ENCODE measurements around the gene ATG9A.

The ATG9A gene

DNA sequence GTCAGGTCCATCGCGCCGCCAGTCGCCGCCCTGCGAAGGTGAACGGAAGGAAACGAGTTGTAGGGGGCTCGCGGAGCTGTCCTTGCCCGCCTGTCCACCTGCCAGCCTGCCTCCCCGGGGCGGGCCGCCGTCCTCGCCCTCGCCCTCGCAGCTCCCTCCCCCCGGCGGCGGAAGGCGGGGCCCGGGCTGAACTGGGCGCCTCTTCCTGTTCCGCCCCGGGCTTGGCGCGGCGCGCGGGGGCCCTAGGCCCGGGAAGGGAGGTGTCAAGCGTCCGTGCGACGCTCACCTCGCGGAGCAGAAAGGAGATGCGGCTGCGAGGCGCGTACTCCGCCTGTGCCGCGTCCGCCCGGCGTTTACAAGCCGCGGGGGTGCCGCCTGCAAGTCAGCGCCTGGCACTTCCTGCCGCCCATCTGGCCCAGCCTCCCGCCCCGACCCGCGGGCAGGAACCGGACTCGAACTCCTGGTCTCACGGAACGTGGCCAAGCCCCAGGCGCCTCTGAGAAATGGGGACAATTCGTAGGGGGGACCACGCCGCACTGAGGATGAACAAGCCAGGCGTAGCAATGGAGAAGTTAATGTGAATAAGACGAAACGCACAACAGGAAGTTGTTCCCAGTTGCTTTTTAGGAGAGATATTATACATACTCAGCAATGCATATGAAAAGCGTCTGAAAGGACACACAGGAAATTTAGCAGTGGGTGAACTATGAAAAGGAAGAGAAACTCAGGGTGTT is 52.5 kb downstream of the ATG9A start, which contains the start of gene CNPPD1:
CNPPD1 (minus strand) TSS at position 108 of the 734 bp plus-strand sequence; CDS start at position 11, 97 bp downstream.
- peak; percentile 70 to 77 for DNase-seq (ENCODE audit: low read depth in 2 of 2)

DNA sequence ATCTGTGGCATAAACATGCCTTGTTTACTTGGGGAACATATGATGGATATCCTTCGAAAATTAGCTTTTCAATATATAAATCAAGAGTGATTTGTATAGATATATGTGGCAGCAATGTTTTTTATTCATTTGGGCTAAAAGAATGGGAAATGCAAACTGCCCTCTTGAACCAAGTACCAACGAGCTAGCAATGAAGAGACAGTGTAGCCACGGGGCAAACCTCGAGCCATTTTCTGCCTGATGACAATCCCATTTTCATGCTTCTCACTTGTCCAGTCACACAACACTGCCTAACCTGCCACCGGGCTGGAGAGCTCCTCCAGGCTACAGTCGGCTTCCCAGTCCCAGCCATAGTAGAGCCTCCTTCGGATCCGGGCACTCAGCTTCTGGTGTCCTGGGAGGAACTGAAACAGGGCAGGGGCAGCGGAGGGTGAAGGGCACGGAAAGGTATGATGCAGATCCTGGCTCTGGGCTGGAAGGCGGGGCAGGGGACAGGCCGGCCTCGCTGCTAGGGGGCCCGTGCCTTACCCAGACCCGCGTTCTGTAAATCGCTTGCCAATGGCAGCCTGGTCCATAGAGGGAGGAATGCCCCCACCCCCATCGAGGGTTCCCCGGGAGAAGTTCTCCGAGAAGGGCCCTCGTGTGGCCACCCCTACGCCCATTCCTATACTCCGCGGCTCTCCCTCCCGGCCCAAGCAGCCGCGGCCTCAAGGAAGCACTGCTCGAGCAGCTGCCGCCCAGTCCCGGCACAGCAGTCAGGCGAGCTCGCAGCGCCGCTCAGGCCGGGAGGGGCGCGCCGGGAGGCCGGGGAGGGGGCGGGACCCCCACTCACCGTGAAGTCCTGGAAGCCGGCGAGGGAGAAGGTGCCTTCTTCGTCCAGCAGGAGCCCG is 53.3 kb downstream of the ATG9A start:
- DNase-seq (ENCODE audit: low read depth in 2 of 2) = no peak

DNA sequence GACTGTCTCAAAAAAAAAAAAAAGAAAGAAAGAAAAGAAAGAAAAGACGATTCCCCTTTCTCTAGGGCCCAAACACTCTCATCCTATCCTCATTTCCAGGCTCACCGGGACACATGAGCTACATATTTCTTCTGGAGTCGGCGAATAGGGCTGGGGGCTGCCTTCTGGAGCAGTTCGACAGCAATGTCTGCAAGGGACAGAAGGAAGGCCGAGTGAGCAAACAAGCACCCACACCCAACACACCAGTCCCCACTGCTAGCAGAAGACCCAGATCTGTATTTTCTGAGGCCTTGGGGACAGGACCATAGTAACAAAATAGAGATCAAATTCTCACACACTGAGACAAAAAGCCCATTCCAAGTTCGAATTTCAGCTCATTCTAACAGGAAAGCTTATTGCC is 54.0 kb downstream of the ATG9A start:
- DNase-seq (ENCODE audit: low read depth in 2 of 2) = no peak

DNA sequence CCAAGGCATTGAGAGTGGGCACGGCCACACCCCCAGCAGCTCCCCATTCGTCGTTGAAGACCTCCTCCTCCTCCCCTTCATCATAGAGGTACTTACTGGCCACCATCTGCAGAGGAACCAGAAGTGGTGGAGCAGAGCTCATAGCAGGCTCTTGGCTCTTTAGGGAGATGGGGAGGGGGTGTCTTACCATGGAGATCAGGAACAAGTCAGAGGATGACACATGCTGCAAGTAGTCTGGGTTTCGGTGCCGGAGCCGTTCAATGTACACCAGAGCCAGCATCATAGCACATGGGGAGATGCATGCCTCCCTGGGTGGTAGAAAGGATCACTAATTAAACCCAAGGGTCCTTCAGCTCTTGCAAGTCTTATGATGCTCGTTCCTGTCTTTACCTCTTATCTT is 54.6 kb downstream of the ATG9A start:
- no peak for DNase-seq (ENCODE audit: low read depth in 2 of 2)

DNA sequence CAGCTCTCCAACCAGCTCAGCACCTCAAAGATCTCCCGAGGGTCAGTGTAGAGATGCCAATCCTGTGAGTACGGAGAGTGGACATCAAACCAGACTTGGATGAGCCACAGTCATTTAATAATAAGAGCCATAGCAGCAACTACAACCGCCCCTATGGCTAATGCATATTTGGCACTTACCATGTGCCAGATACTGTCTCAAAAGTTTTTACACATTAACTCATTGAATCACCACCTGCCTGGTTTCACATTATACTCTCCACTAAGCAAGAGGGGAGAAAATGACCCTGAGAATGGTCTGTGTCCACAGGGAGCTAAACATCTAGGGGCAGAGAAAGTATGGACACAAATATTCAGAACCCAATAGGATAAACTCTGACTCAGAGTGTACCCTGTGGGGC is 55.3 kb downstream of the ATG9A start:
- DNase-seq (ENCODE audit: low read depth in 2 of 2) = no peak

DNA sequence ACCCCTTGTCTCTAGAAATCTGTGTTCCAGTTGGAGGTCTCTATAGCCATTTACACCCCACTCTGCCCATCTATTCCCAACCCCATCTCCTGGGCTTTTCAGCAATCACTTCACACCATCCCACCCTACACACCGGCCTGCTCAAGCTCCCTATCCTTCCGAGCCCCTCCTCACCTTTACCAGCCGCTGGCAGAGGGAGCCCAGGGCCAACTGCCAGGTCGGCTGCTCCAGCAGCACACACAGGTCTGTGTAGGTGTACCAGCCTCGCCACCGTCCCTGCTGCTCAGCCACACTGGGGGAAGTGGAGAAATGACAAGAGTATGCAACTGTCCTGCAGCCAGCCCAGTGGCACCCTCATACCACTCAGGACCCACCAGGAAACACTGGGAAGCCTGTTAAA is 56.3 kb downstream of the ATG9A start:
- DNase-seq (ENCODE audit: low read depth in 2 of 2) = no peak

DNA sequence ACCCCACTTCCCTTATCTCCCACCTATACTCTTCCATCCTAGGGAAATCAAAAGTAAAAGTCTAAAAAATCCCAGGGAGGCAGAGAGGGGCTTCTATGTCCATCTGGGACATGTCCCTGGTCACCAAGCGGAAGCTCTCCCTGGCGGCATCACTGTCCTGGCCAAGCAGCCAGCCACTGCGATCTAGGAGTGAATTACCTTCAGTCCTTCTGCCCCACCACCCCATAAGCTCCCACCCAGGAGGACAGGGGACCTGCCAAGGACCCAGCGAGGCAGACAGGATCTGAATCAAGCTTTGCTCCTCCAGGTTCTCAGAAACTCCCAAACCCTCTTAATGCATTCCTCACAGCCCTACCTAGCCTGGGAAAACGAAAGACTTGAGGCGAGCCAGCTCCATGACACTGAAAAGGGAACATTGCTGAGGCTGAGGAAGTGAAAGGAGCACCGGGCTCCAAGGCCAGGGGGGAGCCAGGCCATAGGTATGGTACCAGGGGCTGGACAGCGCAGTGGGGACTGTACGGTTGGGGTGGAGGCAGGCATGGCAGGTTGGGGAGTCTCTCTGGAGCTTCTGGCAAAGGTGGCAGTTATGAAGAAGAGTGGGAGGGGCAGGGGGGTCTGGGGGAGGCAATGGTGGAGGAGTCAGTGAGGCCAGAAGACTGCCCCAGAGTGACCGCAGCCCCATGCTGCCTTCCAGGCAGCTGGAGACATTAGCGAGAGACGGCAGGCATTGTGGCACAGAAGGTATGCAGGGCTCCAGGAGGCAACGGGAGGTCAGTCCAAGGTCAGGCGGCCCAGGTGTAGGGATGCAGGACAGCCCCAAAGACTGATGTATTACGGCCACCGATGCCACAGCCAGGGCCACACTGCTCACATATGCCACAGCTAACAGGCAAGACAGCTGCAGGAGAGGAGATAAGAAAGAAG is 56.9 kb downstream of the ATG9A start:
- DNase-seq (ENCODE audit: low read depth in 2 of 2) = no peak

DNA sequence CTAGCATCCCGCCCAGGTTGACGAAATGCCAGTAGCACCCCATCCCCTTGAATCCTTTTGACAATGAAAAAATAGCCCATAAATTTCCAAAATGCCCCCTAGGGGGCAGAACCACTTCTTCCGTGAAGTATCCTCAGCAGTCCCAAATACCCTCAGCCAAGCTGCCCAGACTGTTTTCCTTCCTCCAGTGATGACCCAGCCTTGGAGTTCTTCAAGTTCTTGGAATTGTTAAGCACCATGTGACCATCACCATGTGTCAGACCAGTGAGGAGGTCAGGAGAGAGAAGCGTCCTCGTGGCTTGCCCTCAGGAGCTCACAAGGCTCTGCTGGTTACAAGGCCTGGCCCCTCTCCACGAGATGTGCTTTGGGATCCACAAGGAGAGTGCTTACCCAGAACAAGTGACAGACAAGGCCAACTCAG is 58.2 kb downstream of the ATG9A start:
- DNase-seq (ENCODE audit: low read depth in 2 of 2) = no peak

DNA sequence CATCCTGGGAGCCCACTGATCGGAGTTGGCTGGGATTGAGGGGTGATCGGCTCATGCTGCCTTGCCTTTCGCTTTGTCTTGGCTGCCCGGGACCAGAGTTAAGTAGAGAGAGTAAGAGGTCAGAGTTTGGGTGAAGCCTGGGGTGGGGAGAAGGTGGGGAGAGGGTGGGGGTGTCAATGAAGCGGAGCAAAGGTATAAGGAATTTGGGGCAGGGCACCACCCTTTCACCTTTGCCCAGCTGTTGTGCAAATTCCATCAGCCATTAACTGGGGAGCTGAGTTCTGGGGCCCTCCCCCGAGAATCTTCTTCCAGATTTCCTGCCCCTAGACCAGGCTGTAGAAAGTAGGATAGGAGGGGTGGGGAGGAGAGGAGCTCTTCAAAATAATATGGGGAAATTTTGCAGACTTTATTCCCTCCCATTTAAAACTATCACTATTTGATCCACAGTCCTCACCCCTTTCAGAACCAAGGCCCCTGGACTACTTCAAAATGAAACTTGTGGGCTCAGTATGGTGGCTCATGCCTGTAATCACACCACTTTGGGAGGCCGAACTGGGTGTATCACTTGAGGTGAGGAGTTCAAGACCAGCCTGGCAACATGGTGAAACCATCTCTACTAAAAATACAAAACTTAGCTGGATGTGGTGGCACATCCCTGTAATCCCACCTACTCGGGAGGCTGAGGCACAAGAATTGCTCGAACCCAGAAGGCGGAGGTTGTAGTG is 59.3 kb downstream of the ATG9A start, which contains the start of gene SLC23A3:
SLC23A3 (minus strand) TSS at position 100 of the 725 bp plus-strand sequence; CDS start at position 55, 45 bp downstream.
- DNase-seq (ENCODE audit: low read depth in 2 of 2) = no peak

All from stimulated activated CD8-positive, alpha-beta memory T cell treated with anti-CD3 and anti-CD28 coated beads, Interleukin-15, amount 100 ng/mL, for 4 hours (primary cell).